ENCODE data around the gene TMLHE. TPM values are rescaled to one million over a fixed set of nuclear protein-coding genes. Genes with fewer than 3 reads are reported as not detected.
"Not testable (repeated sequence)": the region's sequence is repeated elsewhere in the genome, so short reads cannot be mapped to it uniquely, and the experiment has no call there.

TMLHE gene
- total RNA-seq, 1 donor from 2014 or later, result 40.2 TPM

DNA sequence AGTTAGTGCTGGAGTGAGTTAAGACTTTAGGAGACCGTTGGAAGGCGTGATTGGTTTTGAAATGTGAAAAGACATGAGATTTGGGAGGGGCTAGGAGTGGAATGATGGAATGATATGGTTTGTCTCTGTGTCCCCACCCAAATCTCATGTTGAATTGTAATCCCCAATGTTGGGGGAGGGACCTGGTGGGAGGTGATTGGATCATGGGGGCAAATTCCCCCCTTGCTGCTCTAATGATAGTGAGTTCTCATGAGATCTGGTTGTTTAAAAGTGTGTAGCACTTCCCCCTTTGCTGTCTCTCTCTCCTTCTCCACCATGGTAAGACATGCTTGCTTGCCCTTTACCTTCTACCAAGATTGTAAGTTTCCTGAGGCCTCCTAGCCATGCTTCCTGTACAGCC lies 85.7 kb downstream of the TMLHE start:
- DNase-seq; ATAC-seq; intact Hi-C loops (cut with micrococcal nuclease): not testable (repeated sequence)

DNA sequence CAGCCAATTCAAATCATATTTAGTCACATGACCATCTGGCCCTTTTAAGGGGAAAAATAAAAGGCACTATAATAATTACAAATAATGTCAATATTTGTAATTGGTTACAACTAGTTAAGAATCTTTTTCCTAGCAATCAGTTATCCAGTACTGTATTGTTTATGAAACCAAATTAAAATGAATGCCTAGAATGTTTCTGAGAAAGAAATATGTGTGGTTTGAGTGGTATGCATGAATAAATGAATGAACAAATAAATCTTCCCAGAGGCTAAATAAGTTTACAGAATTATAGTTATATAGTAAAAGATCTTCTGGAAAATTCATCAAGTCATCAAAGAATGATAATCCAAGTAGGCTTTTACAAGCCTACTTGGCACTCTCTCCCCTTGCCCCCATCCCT lies 98.5 kb downstream of the TMLHE start:
- no peak for ATAC-seq
- intact Hi-C loops (cut with micrococcal nuclease), result no loop called here
- no peak for DNase-seq

DNA sequence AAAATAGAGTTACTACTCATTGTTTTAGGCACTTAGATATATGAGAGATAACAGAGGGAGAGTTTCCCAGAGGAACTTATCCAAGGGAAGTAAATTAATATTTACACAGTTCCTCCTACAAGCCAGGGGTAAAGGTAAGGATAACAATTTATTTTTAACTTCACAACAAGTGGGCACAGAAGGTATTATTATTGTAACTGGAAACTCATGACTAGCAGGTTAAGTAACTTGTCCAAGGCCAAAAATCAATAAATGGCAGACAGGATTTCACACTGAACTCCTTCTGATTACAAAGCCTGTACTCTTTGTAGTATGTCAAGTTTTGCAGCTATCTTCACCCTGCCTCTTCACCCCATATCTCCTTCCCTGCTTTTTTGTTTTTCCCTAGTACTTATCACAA lies 107.5 kb downstream of the TMLHE start:
- no peak for ATAC-seq
- no peak for DNase-seq
- intact Hi-C loops (cut with micrococcal nuclease), result no loop called here

DNA sequence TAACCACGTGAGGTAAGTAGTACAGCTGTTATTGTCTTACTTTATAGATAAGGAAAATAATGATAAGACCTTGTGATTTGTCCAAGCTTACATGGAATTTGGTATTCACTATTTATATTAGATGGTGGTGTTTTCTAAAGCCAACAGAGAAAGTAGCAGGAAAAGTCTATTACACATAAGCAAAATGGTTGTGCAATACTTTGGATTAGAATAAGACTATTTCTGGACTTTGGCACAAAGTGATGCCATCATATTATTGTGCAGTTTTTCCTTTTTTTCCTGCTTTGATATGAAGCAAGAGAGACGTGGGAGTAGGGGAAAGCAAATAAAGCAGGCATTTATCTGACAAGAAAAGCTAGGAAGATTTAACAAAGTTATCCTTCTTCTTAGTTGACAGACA lies 117.6 kb downstream of the TMLHE start:
- ATAC-seq; intact Hi-C loops (cut with micrococcal nuclease); DNase-seq: not testable (repeated sequence)

DNA sequence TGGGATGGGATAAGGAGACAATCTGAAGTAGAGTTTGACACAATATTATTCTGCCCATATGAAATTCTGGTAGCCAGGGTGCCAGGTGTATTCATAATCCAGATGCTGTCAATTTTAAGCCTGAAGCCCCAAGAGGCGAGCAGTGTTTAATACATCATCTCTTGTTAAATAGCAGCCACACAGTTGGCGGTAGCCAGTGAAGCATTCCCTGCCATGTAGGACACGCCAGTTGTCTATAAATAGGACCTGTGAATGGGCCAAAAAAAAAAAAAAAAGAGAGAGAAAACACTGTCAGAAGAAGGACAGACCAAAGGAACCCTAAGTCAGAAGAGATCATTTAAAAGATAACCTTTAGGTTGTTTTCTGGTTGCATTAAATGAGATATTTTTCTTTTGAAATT lies 121.3 kb downstream of the TMLHE start:
- intact Hi-C loops (cut with micrococcal nuclease); DNase-seq: not testable (repeated sequence)
- peak; percentile 74 for ATAC-seq

DNA sequence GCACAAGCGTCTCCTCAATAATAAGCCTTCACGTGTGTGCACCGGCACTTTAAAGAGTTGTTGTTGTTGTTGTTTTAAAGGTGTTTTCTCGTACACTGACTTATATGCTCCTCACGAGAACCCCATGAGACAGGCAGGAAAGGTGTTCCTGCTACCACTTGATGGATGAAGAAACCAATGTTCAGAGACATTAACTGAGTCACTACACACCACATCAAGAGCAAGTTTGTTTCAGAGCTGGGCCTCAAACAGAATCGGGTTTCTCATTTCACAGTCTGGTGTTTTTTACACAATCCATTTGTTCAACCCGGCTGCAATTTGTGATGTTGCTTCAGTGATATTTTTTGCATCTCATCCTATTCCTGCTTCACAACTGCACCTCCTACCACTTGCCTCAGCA lies 135.6 kb downstream of the TMLHE start:
- ATAC-seq; DNase-seq; intact Hi-C loops (cut with micrococcal nuclease): not testable (repeated sequence)

DNA sequence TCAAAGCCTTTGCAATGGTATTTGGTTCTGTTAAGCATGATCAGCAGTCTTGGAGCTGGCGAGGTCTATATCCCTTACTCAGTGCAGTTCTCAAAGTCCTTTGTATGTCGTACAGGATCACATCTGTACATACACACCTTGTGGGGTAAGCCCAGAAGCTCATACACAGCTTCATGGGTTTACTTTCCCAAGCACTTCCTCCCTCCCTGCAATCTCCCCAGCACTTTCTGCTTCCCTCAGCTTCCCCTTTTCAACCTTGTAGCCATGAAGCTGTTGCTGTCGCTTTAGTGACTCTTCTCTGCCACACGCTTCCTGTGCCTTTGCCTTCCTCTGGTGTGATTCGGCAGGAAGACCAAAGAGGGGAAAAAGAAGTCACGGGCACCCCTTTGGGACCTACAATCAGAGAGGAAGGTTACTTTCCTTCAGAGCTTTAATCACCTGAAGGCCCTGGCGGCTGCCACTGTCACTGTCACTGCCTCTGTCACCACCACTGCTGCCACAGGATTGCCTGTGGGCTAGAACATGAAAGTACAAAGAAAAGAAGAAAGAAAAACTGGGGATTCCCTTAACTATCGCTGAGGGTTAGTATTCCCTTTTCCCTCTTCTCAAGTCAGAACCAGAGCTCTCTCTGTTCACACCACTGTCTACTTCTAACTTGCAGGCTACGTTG lies 146.3 kb downstream of the TMLHE start:
- ATAC-seq; intact Hi-C loops (cut with micrococcal nuclease): not testable (repeated sequence)

DNA sequence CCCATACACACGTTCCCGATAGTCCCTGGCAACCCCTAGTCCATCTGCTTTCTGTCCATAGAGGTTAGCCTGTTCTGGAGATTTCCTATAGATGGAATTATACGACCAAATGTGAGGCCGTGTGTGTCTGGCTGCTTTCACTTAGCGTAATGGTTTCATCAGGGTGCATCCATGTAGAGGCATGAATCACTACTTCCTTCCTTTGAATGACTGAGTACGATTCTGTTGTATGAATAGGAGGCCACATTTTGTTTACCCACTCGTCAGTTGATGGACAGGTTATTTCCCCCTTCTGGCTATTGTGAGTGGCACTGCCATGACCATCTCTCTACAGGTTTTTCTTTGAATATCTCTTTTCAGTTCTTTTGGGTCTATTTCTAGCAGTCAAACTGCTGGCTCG lies 152.3 kb downstream of the TMLHE start:
- not testable (repeated sequence) for ATAC-seq

More for the DNA sequence above, 146.3 kb downstream of the TMLHE start:
- DNase-seq, result not testable (repeated sequence)

DNA sequence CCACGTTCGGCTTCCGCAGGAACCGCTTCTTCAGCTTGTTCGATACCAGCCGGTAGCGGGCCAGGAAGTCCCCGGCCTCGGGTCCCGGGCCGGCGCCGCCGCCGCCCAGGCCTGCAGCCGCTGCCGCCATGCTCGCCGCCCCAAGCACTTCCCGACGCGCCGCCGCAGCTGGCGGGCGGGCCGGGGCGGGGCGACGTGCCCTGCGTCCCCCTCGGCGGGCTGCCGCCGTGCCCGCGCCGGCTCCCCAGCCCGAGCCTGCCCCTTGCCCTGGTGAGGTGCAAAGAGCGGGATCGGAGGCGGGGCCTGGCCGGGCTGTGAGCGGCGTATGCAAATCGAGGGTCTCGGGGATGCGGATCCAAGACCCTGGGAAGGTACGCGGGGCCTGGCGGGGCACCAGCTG lies 154.3 kb downstream of the TMLHE start, which contains the start of gene F8A3:
F8A3 (minus strand) TSS at position 150 of the 400 bp plus-strand sequence; CDS start at position 130, 20 bp downstream.
- DNase-seq; intact Hi-C loops (cut with micrococcal nuclease): not testable (repeated sequence)
- ATAC-seq, result peak; percentile 92

More for the DNA sequence above, 152.3 kb downstream of the TMLHE start:
- intact Hi-C loops (cut with micrococcal nuclease); DNase-seq: not testable (repeated sequence)

DNA sequence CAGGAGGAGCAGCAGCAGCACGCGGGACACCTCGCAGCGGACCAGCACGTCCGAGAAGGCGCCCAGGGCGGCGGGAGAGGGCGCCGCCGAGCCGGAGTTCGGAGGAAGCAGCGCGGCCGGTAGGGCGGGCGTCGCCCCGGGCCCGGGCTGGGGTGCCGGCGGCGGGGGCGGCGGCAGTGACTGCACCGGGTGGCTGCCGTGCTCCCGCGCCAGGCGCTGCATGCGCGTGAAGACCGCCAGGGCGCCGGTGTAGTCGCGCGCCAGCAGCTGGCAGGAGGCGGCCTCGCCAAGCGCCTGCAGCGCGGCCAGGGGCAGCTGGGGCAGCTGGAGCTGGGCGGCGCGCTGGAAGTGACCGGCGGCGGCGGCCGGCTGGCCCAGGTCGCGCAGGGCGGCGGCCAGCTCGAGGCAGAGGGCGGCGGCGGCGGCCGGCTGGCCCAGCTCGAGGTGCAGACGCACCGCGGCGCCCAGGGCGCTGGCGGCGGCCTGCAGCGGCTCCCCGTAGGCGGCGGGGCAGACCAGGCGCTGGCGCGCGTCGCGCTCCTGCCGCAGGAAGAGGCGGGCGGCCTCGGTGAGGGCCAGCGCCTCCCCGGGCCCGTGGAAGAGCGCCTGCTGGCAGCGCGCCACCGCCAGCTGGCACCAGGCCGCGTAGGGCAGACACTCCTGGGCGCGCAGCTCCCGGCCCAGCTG lies 154.8 kb downstream of the TMLHE start:
- DNase-seq; intact Hi-C loops (cut with micrococcal nuclease): not testable (repeated sequence)
- peak; percentile 88 for ATAC-seq

DNA sequence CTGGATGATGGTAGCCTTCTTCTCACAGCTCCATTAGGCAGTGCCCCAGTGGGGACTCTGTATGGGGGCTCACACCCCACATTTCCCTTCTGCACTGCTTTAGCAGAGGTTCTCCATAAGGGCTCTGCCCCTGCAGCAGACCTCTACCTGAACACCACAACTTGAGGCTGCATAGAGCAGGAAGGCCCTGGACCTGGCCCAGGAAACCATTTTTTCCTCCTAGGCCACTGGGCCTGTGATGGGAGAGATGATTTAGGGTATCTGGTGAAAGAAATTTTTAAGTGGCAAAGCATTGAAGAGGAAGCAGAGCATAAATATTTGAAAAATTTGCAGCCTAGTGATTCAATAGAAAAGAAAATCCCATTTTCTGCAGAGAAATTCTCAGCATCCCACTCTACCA lies 171.7 kb downstream of the TMLHE start:
- intact Hi-C loops (cut with micrococcal nuclease), result no loop called here
- ATAC-seq (no peak), DNase-seq (no peak)

Small RNA genes lying within 50 kb of the gene (microRNA-seq; reads per million reads assigned to microRNA genes)
- not detected for gene MIR1184-3 (ENCODE audit: borderline number of aligned reads)

Other genes with a start within 250 kb of the TMLHE start
- gene F8A2, start 230.9 kb downstream of the TMLHE start, total RNA-seq, result not detected
- not detected for gene F8A3, start 154.3 kb downstream of the TMLHE start, total RNA-seq
- 0.69 TPM for gene SPRY3, start 366 bp downstream of the TMLHE start, total RNA-seq